ENCODE data around the gene ADAMTS18.

GRCh38 chr16:77385481-77385880 lies 49.4 kb downstream of the ADAMTS18 start:
- no peak for TF ChIP-seq CTCF (IDR thresholded peaks at IDR 0.05 in 2 of 3, conservative IDR thresholded peaks at IDR 0.05 in 1 of 3; ENCODE audit: borderline replicate concordance in 1 of 3, insufficient read depth in 1 of 3, low read depth in 2 of 3, low read length in 2 of 3)
- no peak for TF ChIP-seq EZH2 (IDR thresholded peaks at IDR 0.05)
- TF ChIP-seq POLR2AphosphoS5 (IDR thresholded peaks at IDR 0.05; ENCODE audit: low read depth, low read length) = no peak
- TF ChIP-seq MAX (IDR thresholded peaks at IDR 0.05) = no peak
- TF ChIP-seq EGR1 (IDR thresholded peaks at IDR 0.05; ENCODE audit: low read depth) = no peak
- TF ChIP-seq POLR2A (IDR thresholded peaks at IDR 0.05; ENCODE audit: borderline replicate concordance, extremely low read depth, insufficient read depth, insufficient read length) = no peak
- TF ChIP-seq YY1 (IDR thresholded peaks at IDR 0.05; ENCODE audit: extremely low read depth, insufficient replicate concordance, low read depth, low read length) = no peak
- no peak for TF ChIP-seq TCF7L2 (IDR thresholded peaks at IDR 0.05; ENCODE audit: borderline replicate concordance, extremely low read depth, insufficient read depth, insufficient read length)
- no peak for TF ChIP-seq SP1 (IDR thresholded peaks at IDR 0.05; ENCODE audit: low read depth)
